Measurements from ENCODE around the gene SLC38A7.
"Not testable (repeated sequence)": the region's sequence is repeated elsewhere in the genome, so short reads cannot be mapped to it uniquely, and the experiment has no call there.

SLC38A7 gene

GRCh38 chr16:58699151-58699550, 14.6 kb upstream of the SLC38A7 start:
- H3K4me3 Mint-ChIP-seq, result no peak overlapping the region
- H3K36me3 Mint-ChIP-seq (ENCODE audit: low read depth), result no peaks in the 10 kb centered on the region
- no peak for DNase-seq (ENCODE audit: low spot score)
- H3K27me3 Mint-ChIP-seq (ENCODE audit: low read depth), result no peaks in the 10 kb centered on the region
- no peak overlapping the region for H3K27ac Mint-ChIP-seq
- no peaks in the 10 kb centered on the region for H3K9me3 Mint-ChIP-seq
- peaks cover 3% of the 10 kb centered on the region for H3K4me1 Mint-ChIP-seq (ENCODE audit: low read depth)

- Mint-ChIP-seq H3K27ac (no peak overlapping the region), H3K27me3 (ENCODE audit: low read depth) (no peaks in the 10 kb centered on the region), H3K4me1 (ENCODE audit: low read depth) (peaks cover 3% of the 10 kb centered on the region), H3K9me3 (peaks cover 5% of the 10 kb centered on the region), H3K36me3 (ENCODE audit: low read depth) (no peaks in the 10 kb centered on the region), H3K4me3 (no peak overlapping the region)
- DNase-seq (ENCODE audit: low spot score), result no peak
These were observed 10.8 kb upstream of the SLC38A7 start for GRCh38 chr16:58695368-58695767.

- no peaks in the 10 kb centered on the region for H3K4me1 Mint-ChIP-seq (ENCODE audit: low read depth)
- H3K36me3 Mint-ChIP-seq (ENCODE audit: low read depth), result no peaks in the 10 kb centered on the region
- H3K9me3 Mint-ChIP-seq, result peaks cover 5% of the 10 kb centered on the region
- no peak overlapping the region for H3K27ac Mint-ChIP-seq
- no peak for DNase-seq (ENCODE audit: low spot score)
- H3K27me3 Mint-ChIP-seq (ENCODE audit: low read depth), result peaks cover 6% of the 10 kb centered on the region
- H3K4me3 Mint-ChIP-seq, result no peak overlapping the region
These were observed 7.9 kb upstream of the SLC38A7 start for GRCh38 chr16:58692450-58692849.

DNA sequence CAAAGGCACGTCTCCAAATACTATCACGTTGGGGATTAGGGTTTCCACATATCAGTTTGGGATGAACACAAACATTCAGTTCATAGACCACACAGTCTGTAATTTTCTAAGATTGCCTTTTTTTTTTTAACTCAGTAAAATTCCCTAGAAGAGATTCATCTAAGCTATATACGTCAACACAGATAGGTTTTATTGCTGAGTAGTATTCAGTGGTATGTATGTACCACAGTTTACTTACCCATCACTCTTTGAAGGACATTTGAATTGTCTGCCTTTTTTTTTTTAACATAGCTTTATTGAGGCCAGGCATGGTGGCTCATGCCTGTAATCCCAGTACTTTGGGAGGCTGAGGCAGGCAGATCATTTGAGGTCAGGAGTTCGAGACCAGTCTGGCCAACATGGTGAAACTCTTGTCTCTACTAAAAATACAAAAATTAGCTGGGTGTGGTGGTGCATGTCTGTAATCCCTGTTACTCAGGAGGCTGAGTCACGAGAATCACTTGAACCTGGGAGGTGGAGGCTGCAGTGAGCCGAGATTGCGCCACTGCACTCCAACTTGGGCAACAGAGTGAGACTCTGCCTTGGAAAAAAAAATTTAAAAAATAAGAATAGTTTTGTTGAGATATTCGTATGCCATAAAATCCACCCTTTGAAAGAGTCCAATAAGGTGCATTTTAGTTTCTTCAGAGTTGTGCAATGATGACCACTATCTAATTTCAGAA, 2.6 kb upstream of the SLC38A7 start:
- not testable (repeated sequence) for H3K36me3 Mint-ChIP-seq (ENCODE audit: low read depth); H3K27me3 Mint-ChIP-seq (ENCODE audit: low read depth); DNase-seq (ENCODE audit: low spot score); H3K4me3 Mint-ChIP-seq; H3K27ac Mint-ChIP-seq; H3K4me1 Mint-ChIP-seq (ENCODE audit: low read depth); H3K9me3 Mint-ChIP-seq

- Mint-ChIP-seq H3K36me3 (ENCODE audit: low read depth) (no peaks in the 10 kb centered on the region), H3K27me3 (ENCODE audit: low read depth) (peaks cover 6% of the 10 kb centered on the region), H3K27ac (no peak overlapping the region), H3K4me3 (peak overlapping the region; percentile 91), H3K9me3 (no peaks in the 10 kb centered on the region), H3K4me1 (ENCODE audit: low read depth) (peaks cover 9% of the 10 kb centered on the region)
- DNase-seq (ENCODE audit: low spot score), result no peak
These were observed 497 bp upstream of the SLC38A7 start for GRCh38 chr16:58685084-58685449.

DNA sequence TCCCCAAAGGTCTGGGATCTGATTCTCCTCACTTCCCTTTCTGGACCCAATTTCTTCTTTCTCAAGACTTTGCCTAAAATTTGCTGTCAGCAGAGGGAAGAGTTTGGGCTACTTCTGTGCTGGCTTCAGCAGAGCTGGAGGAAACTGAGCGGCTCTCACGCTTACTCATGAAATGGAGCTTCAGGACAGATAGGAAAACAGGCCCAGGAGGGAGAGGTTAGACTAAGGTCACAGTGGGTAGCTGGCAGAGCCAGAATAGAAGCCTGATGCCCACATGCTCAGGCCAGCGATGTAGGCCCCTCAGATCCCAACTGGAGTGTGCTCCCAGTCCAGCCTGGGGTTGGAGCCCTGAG, 593 bp downstream of the SLC38A7 start:
- H3K4me1 Mint-ChIP-seq (ENCODE audit: low read depth), result peaks cover 9% of the 10 kb centered on the region
- peak overlapping the region; percentile 73 for H3K27ac Mint-ChIP-seq
- H3K27me3 Mint-ChIP-seq (ENCODE audit: low read depth), result no peaks in the 10 kb centered on the region
- H3K4me3 Mint-ChIP-seq, result peak overlapping the region; percentile 91
- no peaks in the 10 kb centered on the region for H3K36me3 Mint-ChIP-seq (ENCODE audit: low read depth)
- no peak for DNase-seq (ENCODE audit: low spot score)
- H3K9me3 Mint-ChIP-seq, result no peaks in the 10 kb centered on the region

DNA sequence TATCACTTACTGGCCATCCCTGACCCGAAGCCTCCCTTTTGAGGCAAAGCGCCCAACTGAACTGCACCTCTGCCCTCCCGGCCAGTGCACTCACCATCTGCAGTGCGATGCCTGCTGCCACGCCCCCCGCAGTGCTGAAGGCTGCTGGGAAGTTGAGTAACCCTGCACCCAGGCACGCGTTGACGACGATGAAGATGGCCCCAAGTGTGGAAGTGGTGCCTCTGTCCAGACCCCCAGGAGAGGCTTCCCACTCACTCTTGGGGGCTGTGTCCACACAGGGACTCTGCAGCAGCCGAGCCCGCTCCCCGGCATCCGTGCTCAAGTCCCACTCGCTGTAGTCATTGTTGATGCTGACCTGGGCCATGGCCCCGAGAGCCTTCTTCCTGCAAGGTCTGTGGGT, 4.8 kb downstream of the SLC38A7 start:
- H3K9me3 Mint-ChIP-seq, result no peaks in the 10 kb centered on the region
- no peak overlapping the region for H3K4me3 Mint-ChIP-seq
- H3K27me3 Mint-ChIP-seq (ENCODE audit: low read depth), result no peaks in the 10 kb centered on the region
- H3K4me1 Mint-ChIP-seq (ENCODE audit: low read depth), result peaks cover 9% of the 10 kb centered on the region
- no peaks in the 10 kb centered on the region for H3K36me3 Mint-ChIP-seq (ENCODE audit: low read depth)
- DNase-seq (ENCODE audit: low spot score), result no peak
- no peak overlapping the region for H3K27ac Mint-ChIP-seq

DNA sequence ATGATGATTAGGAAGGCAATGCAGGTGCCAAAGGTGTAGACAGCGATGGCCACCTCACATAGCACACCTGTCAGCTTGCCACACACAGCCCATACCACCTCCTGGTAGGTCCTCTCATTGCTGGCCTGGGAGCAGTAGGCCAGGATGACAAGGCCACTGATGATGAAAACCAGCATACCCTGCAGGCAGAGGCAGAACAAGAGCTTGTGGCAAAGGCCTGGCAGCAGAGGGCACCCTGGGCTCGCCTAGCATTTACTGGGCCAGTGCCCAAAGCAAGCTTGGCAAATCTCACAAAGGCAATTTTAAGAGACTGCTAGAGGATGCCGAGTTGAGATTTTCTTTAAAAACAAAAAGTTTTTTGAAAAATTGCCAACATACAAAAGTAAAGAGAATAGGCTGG, 5.9 kb downstream of the SLC38A7 start:
- H3K27me3 Mint-ChIP-seq (ENCODE audit: low read depth), result no peaks in the 10 kb centered on the region
- no peak for DNase-seq (ENCODE audit: low spot score)
- H3K4me3 Mint-ChIP-seq, result no peak overlapping the region
- no peak overlapping the region for H3K27ac Mint-ChIP-seq
- H3K4me1 Mint-ChIP-seq (ENCODE audit: low read depth), result peaks cover 6% of the 10 kb centered on the region
- no peaks in the 10 kb centered on the region for H3K9me3 Mint-ChIP-seq
- no peaks in the 10 kb centered on the region for H3K36me3 Mint-ChIP-seq (ENCODE audit: low read depth)

DNA sequence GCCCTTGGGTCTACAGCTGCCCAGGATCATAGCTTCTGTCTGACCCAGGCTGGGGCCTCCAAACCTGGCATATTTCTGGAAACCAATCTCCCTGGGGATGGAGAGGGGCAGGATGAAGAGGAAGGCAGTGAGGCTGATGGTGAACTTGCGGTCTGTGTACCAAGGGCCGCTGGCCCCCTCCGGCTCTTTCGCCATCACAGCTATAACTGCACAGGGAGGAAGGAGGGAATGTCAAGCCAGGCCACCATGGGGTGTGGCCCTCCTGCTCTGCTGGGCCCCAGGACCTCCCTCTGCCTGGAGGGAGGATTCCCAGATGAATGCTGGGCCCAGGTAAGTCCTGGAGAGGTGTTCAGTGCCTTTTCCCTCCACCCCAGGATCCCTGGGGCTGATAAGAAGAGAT, 6.3 kb downstream of the SLC38A7 start:
- no peaks in the 10 kb centered on the region for H3K9me3 Mint-ChIP-seq
- peaks cover 2% of the 10 kb centered on the region for H3K4me1 Mint-ChIP-seq (ENCODE audit: low read depth)
- H3K4me3 Mint-ChIP-seq, result no peak overlapping the region
- no peak for DNase-seq (ENCODE audit: low spot score)
- H3K27me3 Mint-ChIP-seq (ENCODE audit: low read depth), result no peaks in the 10 kb centered on the region
- no peaks in the 10 kb centered on the region for H3K36me3 Mint-ChIP-seq (ENCODE audit: low read depth)
- no peak overlapping the region for H3K27ac Mint-ChIP-seq

- peaks cover 4% of the 10 kb centered on the region for H3K36me3 Mint-ChIP-seq (ENCODE audit: low read depth)
- no peaks in the 10 kb centered on the region for H3K27me3 Mint-ChIP-seq (ENCODE audit: low read depth)
- no peaks in the 10 kb centered on the region for H3K4me1 Mint-ChIP-seq (ENCODE audit: low read depth)
- no peaks in the 10 kb centered on the region for H3K9me3 Mint-ChIP-seq
- no peak overlapping the region for H3K27ac Mint-ChIP-seq
- no peak overlapping the region for H3K4me3 Mint-ChIP-seq
- DNase-seq (ENCODE audit: low spot score), result no peak
These were observed 13.5 kb downstream of the SLC38A7 start for GRCh38 chr16:58670946-58671583.

DNA sequence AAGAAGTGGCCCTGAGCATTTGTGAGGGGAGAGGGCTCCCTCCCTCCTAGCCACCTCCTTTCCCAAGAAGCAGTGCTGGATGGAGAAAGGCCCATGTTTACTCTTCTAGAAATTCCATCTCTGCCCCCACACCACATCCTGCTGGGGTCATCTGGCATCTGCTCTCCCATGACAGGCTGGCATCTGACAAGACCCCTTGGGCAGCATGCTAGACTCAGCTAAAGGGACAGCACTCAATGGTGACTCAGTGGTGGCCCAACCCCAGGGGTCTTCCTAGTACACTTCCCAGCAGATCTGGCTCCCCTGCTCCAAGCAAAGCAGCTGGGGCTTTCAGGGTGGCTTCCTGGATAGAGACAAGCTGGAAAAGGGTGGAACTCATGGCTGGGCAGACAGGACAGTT, 14.4 kb downstream of the SLC38A7 start:
- no peaks in the 10 kb centered on the region for H3K27me3 Mint-ChIP-seq (ENCODE audit: low read depth)
- no peak overlapping the region for H3K27ac Mint-ChIP-seq
- no peak for DNase-seq (ENCODE audit: low spot score)
- no peaks in the 10 kb centered on the region for H3K9me3 Mint-ChIP-seq
- H3K36me3 Mint-ChIP-seq (ENCODE audit: low read depth), result peaks cover 4% of the 10 kb centered on the region
- H3K4me3 Mint-ChIP-seq, result no peak overlapping the region
- no peaks in the 10 kb centered on the region for H3K4me1 Mint-ChIP-seq (ENCODE audit: low read depth)

GRCh38 chr16:58665200-58665599, 19.4 kb downstream of the SLC38A7 start:
- Mint-ChIP-seq H3K27ac (no peak overlapping the region), H3K36me3 (ENCODE audit: low read depth) (peaks cover 4% of the 10 kb centered on the region), H3K9me3 (no peaks in the 10 kb centered on the region), H3K4me3 (no peak overlapping the region), H3K4me1 (ENCODE audit: low read depth) (no peaks in the 10 kb centered on the region), H3K27me3 (ENCODE audit: low read depth) (no peaks in the 10 kb centered on the region)
- no peak for DNase-seq (ENCODE audit: low spot score)

DNA sequence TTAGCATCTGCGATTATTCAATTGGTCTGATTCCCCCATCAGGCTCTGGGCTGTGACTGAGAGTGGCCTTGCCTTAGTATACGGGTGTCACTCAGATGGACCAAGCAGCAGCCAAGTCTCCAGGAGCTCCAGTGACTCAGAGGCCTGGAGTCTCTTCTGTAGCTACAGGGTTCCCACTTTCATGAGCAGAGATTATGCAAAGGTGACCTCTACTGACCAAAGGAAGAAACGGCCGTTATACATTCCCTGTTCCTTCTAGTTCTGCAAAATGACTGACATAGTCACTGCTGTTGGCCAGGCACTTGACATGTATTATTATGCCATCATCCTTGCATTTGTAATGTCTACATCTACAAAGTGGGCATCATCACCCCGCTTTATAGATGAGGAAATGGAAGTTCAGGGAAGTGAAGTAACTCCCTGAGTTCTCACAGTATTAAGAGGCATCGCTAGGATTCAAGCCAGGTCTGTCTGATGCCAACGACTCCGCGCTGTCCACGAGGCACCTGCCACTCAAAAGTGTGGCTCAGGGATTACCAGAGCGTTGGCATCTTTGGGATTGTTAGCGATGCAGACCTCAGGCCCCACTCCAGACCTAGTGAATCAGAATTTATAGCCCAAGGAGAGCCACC, 23.3 kb downstream of the SLC38A7 start:
- Mint-ChIP-seq H3K4me1 (ENCODE audit: low read depth) (no peaks in the 10 kb centered on the region), H3K4me3 (no peak overlapping the region), H3K27me3 (ENCODE audit: low read depth) (peaks cover 3% of the 10 kb centered on the region), H3K27ac (no peak overlapping the region), H3K36me3 (ENCODE audit: low read depth) (no peaks in the 10 kb centered on the region), H3K9me3 (no peaks in the 10 kb centered on the region)
- DNase-seq (ENCODE audit: low spot score), result peak; percentile 8

DNA sequence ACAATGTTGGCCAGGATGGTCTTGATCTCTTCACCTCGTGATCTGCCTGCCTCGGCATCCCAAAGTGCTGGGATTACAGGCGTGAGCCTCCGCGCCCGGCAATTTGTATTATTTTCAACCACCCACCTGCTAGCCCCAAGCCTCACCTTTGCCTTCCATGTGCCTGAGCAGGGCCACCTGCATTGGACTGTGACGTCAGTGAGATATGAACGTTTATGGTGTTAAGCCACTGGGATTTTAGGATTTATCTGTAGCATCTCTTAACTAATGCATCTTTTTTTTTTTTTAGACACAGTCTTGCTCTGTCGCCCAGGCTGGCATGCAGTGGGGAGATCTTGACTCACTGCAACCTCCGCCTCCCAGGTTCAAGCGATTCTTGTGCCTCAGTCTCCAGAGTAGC, 24.7 kb downstream of the SLC38A7 start:
- DNase-seq (ENCODE audit: low spot score); H3K9me3 Mint-ChIP-seq; H3K27ac Mint-ChIP-seq; H3K4me3 Mint-ChIP-seq; H3K27me3 Mint-ChIP-seq (ENCODE audit: low read depth); H3K36me3 Mint-ChIP-seq (ENCODE audit: low read depth); H3K4me1 Mint-ChIP-seq (ENCODE audit: low read depth): not testable (repeated sequence)
